Dendritic cell treated with granulocyte-macrophage colony-stimulating factor and Interleukin-4, amounts not matched to agents 40 ng/mL and 50 ng/mL, for 4 days (primary cell): ENCODE results near the gene GNPDA2.

Source experiments
- H3K27ac Mint-ChIP-seq: one replicate; pipeline ENCODE4 v1.8.0; 2022; ENCODE audit warnings: mild to moderate bottlenecking, mixed read lengths
- H3K27me3 Mint-ChIP-seq: one replicate; pipeline ENCODE4 v1.8.0; 2022; ENCODE audit warnings: mild to moderate bottlenecking, mixed read lengths
- H3K36me3 Mint-ChIP-seq: one replicate; pipeline ENCODE4 v1.8.0; 2022; ENCODE audit warnings: low read depth, mixed read lengths
- H3K4me1 Mint-ChIP-seq: one replicate; pipeline ENCODE4 v1.8.0; 2022; ENCODE audit warnings: low read depth, mixed read lengths
- H3K4me3 Mint-ChIP-seq: one replicate; pipeline ENCODE4 v1.8.0; 2022; ENCODE audit warnings: mild to moderate bottlenecking, moderate library complexity, mixed read lengths
- H3K9me3 Mint-ChIP-seq: one replicate; pipeline ENCODE4 v1.8.0; 2022; ENCODE audit warnings: mixed read lengths
- intact Hi-C: fragments of 100-400 bp; cut with micrococcal nuclease; formaldehyde crosslinking; loops from one replicate; pipeline ENCODE4 v1.15.0; 2022

GNPDA2 gene

GRCh38 chr4:44670506-44671199, 55.7 kb downstream of the GNPDA2 start:
- H3K9me3 Mint-ChIP-seq, result no peaks in the 10 kb centered on the region
- H3K27me3 Mint-ChIP-seq, result peaks cover 10% of the 10 kb centered on the region
- H3K36me3 Mint-ChIP-seq, result no peaks in the 10 kb centered on the region
- no peak overlapping the region for H3K27ac Mint-ChIP-seq
- H3K4me1 Mint-ChIP-seq, result no peaks in the 10 kb centered on the region
- intact Hi-C loops, result no loop called here
- no peak overlapping the region for H3K4me3 Mint-ChIP-seq

DNA sequence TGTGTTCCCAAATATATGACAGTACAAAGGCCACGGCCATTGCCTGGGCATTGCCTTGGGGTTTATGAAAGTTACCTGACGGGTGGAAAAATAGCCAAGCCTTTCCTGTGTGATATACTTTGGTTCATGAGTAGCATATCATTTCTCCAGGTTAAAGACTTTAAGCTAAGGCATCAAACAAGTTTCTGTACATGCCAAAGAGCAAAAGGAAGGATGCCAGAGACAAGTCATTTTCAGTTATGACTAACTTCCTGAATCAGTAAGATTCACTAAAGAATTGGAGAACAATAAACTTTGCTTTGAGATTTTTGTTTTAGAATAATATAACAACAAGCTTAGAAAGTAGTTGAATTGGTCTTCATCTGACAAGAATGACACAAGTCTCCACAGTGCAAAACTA, 57.8 kb downstream of the GNPDA2 start:
- Mint-ChIP-seq H3K4me1 (no peaks in the 10 kb centered on the region), H3K27me3 (peaks cover 10% of the 10 kb centered on the region), H3K27ac (no peak overlapping the region), H3K4me3 (no peak overlapping the region), H3K9me3 (no peaks in the 10 kb centered on the region), H3K36me3 (no peaks in the 10 kb centered on the region)
- intact Hi-C loops, result no loop called here

DNA sequence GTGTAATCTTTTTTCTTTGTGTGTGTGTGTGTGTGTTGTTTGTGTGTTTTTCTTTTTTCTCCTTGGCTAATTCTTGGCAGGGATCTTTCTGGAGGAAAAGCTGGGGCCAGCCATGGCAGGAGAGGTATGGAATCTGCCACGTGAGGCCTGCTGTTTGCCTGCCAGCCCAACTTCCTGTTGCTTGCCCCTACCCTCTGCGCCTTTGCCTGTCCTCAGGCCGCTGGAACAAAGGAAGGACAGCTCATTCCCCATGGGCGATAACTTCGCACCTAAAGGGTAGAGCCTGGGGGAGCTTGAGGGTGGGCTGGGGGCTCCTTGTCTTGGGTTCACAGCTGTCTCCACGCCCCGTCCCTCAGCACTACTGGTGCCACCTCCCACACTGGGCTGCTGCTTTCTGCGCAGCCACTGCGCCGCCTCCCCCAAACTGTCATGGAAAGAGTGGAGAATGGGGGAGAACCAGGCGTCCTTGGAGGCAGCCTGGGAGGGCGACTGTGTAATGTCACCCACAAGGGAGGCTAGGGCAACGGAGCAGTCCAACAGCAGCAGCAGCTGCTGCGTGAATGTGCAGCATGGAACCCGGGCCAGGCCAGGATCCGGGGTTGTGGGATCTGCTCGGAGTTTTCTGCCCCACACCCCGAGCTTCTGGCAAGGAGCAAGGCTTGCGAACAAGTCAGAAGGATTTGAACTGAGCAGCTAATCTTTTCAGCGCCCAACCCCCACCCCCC, 62.7 kb downstream of the GNPDA2 start:
- H3K4me1 Mint-ChIP-seq, result peaks cover 10% of the 10 kb centered on the region
- no peaks in the 10 kb centered on the region for H3K36me3 Mint-ChIP-seq
- no peaks in the 10 kb centered on the region for H3K27me3 Mint-ChIP-seq
- no peak overlapping the region for H3K4me3 Mint-ChIP-seq
- no peak overlapping the region for H3K27ac Mint-ChIP-seq
- intact Hi-C loops, result no loop called here
- H3K9me3 Mint-ChIP-seq, result no peaks in the 10 kb centered on the region

- intact Hi-C loops, result no loop called here
- no peaks in the 10 kb centered on the region for H3K36me3 Mint-ChIP-seq
- H3K27me3 Mint-ChIP-seq, result no peaks in the 10 kb centered on the region
- no peak overlapping the region for H3K27ac Mint-ChIP-seq
- no peak overlapping the region for H3K4me3 Mint-ChIP-seq
- peaks cover 10% of the 10 kb centered on the region for H3K4me1 Mint-ChIP-seq
- no peaks in the 10 kb centered on the region for H3K9me3 Mint-ChIP-seq
These were observed 63.7 kb downstream of the GNPDA2 start for GRCh38 chr4:44662623-44663005.

DNA sequence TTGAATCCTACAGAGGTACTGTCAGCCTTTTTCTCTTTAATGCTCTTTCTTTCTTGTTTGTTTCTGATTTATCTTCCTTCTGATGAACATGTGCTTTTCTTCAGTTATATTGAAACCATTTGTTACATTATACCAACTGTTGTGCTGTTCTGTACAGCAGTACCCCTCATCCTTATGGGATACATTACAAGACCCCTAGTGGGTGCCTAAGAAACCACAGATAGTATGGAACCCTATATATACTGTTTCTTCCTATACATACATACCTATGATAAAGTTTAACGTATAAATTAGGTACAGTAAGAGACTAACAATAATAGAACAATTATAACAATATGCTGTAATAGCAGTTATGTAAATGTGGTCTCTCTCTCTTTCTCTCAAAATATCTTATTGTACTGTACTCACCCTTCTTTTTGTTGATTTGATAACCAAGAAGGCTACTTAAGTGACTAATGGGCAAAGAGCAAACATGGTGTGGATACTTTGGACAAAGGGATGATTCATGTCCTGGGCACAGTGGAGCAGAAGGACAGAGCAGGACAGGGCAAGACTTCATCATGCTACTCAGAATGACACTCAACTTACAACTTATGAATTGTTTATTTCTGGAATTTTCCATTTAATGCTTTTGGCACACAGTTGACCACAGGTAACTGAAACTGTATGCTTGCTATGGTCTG, 64.3 kb downstream of the GNPDA2 start:
- no peak overlapping the region for H3K27ac Mint-ChIP-seq
- no peak overlapping the region for H3K4me3 Mint-ChIP-seq
- H3K9me3 Mint-ChIP-seq, result no peaks in the 10 kb centered on the region
- no peaks in the 10 kb centered on the region for H3K27me3 Mint-ChIP-seq
- H3K36me3 Mint-ChIP-seq, result no peaks in the 10 kb centered on the region
- H3K4me1 Mint-ChIP-seq, result peaks cover 10% of the 10 kb centered on the region
- intact Hi-C loops, result no loop called here

GRCh38 chr4:44660396-44660795, 66.0 kb downstream of the GNPDA2 start:
- intact Hi-C loops, result no loop called here
- Mint-ChIP-seq H3K27ac (no peak overlapping the region), H3K27me3 (no peaks in the 10 kb centered on the region), H3K4me1 (peaks cover 10% of the 10 kb centered on the region), H3K4me3 (no peak overlapping the region), H3K36me3 (no peaks in the 10 kb centered on the region), H3K9me3 (no peaks in the 10 kb centered on the region)

DNA sequence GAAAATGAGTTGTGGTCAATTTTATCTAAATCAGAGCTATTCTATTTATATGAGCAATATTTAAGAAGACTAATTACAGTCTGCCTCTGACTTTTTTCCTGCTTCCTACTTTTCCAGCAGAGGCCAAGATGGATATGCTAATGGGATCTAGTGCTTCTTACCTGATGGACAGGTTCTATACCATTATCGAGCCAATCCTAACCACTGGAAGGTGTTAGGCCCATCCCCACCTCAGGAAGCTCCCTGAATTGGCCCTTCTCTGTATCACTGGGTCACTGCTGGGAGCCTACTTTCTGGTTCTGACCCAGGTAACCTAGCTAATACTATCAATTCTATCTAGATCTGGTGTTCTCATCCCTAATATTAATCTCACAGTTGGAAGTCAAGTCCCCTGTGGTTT, 74.4 kb downstream of the GNPDA2 start:
- intact Hi-C loops, result no loop called here
- Mint-ChIP-seq H3K4me3 (no peak overlapping the region), H3K27me3 (peaks cover 3% of the 10 kb centered on the region), H3K4me1 (no peaks in the 10 kb centered on the region), H3K36me3 (no peaks in the 10 kb centered on the region), H3K9me3 (no peaks in the 10 kb centered on the region), H3K27ac (no peak overlapping the region)
